Endothelial cell of hepatic sinusoid (primary cell): ENCODE data around the gene FHIT.

Source experiments
- in situ Hi-C: cut with HindIII; loops from 2 replicates; pipeline ENCODE4 v1.10.0; 2017; ENCODE audit warnings: low sequenced_read_pairs

The FHIT gene

GRCh38 chr3:60779637-60780036, 471.6 kb downstream of the FHIT start:
- in situ Hi-C loops = no loop called here

GRCh38 chr3:60775985-60776384, 475.3 kb downstream of the FHIT start:
- in situ Hi-C loops = no loop called here

- in situ Hi-C loops = no loop called here
These were observed 476.6 kb downstream of the FHIT start for GRCh38 chr3:60774617-60775016.

GRCh38 chr3:60772584-60772983, 478.7 kb downstream of the FHIT start:
- in situ Hi-C loops = no loop called here

GRCh38 chr3:60771766-60772165, 479.5 kb downstream of the FHIT start:
- in situ Hi-C loops = no loop called here

- in situ Hi-C loops = no loop called here
These were observed 480.7 kb downstream of the FHIT start for GRCh38 chr3:60770532-60770931.

GRCh38 chr3:60767536-60767935, 483.7 kb downstream of the FHIT start:
- in situ Hi-C loops = no loop called here

- in situ Hi-C loops = no loop called here
These were observed 485.5 kb downstream of the FHIT start for GRCh38 chr3:60765776-60766175.

GRCh38 chr3:60764870-60765269, 486.4 kb downstream of the FHIT start:
- in situ Hi-C loops = no loop called here

GRCh38 chr3:60760145-60760544, 491.1 kb downstream of the FHIT start:
- in situ Hi-C loops = no loop called here

GRCh38 chr3:60759439-60759838, 491.8 kb downstream of the FHIT start:
- in situ Hi-C loops = no loop called here

GRCh38 chr3:60758831-60759230, 492.4 kb downstream of the FHIT start:
- in situ Hi-C loops = no loop called here

GRCh38 chr3:60758171-60758570, 493.1 kb downstream of the FHIT start:
- in situ Hi-C loops = no loop called here

GRCh38 chr3:60757724-60758123, 493.5 kb downstream of the FHIT start:
- in situ Hi-C loops = no loop called here

- in situ Hi-C loops = no loop called here
These were observed 494.8 kb downstream of the FHIT start for GRCh38 chr3:60756241-60757030.

GRCh38 chr3:60755094-60755493, 496.2 kb downstream of the FHIT start:
- in situ Hi-C loops = no loop called here

- in situ Hi-C loops = no loop called here
These were observed 496.6 kb downstream of the FHIT start for GRCh38 chr3:60754617-60755016.

- in situ Hi-C loops = no loop called here
These were observed 498.4 kb downstream of the FHIT start for GRCh38 chr3:60752809-60753208.

- in situ Hi-C loops = no loop called here
These were observed 504.4 kb downstream of the FHIT start for GRCh38 chr3:60746695-60747416.

GRCh38 chr3:60746043-60746638, 505.1 kb downstream of the FHIT start:
- in situ Hi-C loops = no loop called here

GRCh38 chr3:60743631-60744164, 507.6 kb downstream of the FHIT start:
- in situ Hi-C loops = no loop called here
